Activated CD4-positive, alpha-beta T cell treated with anti-CD3 and anti-CD28 coated beads, Interleukin-2, amount 50 U/mL, for 1 hour (primary cell): ENCODE measurements around the gene SEC14L2.

Experiments used
- DNase-seq: peaks from one replicate; pipeline ENCODE4 v3.0.0-alpha.2; 2020

The SEC14L2 gene

DNA sequence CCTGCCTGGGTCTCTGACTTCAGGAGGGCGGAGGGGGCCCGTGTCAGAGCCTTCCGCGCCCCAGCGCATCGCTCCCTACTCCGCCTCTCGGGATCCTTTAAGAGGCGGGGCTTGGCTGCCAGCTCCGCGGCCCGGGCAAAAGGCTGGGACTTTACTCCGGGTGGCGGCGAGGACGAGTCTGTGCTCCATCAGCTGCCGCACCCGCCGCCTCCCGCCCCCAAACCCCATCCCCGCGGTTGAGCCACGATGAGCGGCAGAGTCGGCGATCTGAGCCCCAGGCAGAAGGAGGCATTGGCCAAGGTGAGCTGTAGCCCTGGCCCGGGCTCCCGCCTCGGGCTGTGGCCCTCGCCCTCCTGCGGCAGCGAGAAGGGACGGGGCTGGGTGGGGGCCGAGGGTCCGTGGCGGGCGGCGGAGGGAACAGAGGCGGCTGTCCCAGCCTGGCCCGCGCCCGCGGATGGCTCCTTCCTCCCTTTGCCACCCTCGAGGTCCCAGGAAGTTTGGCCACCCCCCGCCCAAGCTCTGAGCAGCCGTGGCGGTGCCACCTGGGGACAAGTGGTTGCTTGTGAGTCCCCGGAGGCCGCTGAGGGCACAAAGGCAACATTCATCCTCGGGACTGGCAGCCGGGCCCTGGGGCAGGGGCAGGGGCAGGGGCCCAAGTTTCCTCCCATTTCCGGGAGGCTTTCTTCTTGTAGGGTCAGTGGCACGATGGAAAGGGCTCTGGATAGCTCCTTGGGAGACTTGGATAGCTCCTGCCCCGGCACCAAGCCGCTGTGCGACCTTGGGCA is at the start of gene SEC14L2:
TSS of gene SEC14L2 (plus strand) at position 148 of the 785 bp plus-strand sequence. CDS start at position 247, 99 bp downstream.
- DNase-seq: peak; percentile 60

GRCh38 chr22:30347255-30347892 is 49.4 kb upstream of the SEC14L2 start:
- no peak for DNase-seq

DNA sequence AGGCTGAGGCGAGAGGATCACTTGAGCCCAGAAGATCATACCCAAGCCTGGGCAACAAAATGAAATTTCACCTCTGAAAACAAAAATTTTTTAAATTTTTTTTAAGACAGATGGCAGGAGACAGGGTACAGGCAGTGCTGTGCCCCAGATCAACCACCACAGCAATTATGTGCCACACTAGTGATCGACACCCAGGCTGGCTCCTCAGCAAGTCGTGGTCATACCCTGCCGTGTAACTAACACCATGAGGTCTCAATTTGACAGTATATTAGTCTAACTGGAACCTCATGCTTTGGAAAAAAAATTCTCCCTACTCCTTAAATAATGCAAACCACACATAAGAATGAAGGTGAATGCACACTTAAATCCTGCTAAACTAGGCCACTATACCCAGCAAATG is 48.4 kb upstream of the SEC14L2 start:
- no peak for DNase-seq

GRCh38 chr22:30348809-30349208 is 48.0 kb upstream of the SEC14L2 start:
- no peak for DNase-seq

DNA sequence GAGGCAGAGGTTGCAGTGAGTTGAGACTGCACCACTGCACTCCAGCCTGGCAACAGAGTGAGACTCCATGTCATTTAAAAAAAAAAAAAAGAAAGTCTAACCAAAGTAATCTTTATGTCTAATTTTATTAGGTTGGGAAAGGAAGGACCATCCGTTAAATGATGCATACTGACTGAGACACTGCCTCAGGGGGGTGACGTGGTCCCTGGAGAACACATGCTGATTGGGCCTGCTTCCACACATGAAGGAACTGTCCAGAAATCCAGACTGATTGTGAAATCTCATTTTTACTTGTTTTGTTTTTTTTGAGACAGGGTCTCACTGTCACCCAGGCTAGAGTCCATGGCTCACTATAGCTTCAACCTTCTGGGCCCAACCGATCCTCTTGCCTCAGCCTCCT is 45.6 kb upstream of the SEC14L2 start:
- DNase-seq: no peak

GRCh38 chr22:30354644-30355043 is 42.2 kb upstream of the SEC14L2 start:
- DNase-seq: no peak

GRCh38 chr22:30356449-30357235 is 40.2 kb upstream of the SEC14L2 start, which contains the start of the genes CCDC157 and SF3A1:
Gene CCDC157, plus strand, starts transcription at chr22:30357007. Its CDS starts 8,994 bp downstream, at chr22:30366001.
Gene SF3A1, minus strand, starts transcription at chr22:30356894. Its CDS starts 102 bp downstream, at chr22:30356792.
- DNase-seq: peak; percentile 84

DNA sequence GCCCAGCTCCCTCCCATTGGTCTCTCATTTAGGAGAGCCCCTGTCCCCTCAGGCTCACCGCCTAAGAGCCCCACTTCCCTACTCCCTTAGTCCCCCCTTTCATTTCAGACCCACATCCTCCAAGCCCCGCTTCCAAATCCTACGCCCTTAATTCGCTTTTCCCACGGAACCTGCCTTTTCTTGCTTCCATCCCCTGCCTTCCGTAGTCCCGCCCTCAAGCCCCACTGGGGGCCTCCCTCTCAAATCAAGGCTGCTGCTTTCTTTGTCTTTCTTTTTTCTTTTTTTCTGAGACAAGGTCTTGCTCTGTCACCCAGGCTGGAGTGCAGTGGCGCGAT is 39.6 kb upstream of the SEC14L2 start:
- DNase-seq: peak; percentile 15

GRCh38 chr22:30357650-30358215 is 39.1 kb upstream of the SEC14L2 start:
- no peak for DNase-seq

DNA sequence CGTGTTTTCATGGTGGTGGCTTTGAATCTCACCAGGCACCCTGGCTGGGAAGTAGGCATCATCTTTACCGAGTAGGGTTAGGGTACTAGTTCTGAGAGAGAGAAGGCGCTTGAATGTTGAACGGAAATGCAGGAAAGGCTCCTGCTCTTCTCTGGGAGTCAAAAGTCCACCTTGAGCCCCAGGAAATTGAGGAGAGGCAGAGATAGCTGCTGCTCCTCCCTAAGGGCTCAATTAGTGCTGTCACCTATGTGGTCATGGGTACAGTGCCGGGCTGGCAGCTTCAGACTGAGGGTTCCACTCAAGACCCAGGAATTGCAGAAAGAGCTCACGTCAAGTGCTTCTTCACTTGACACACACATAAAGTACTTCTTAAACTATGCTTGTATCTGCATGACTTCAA is 38.3 kb upstream of the SEC14L2 start:
- DNase-seq: no peak

DNA sequence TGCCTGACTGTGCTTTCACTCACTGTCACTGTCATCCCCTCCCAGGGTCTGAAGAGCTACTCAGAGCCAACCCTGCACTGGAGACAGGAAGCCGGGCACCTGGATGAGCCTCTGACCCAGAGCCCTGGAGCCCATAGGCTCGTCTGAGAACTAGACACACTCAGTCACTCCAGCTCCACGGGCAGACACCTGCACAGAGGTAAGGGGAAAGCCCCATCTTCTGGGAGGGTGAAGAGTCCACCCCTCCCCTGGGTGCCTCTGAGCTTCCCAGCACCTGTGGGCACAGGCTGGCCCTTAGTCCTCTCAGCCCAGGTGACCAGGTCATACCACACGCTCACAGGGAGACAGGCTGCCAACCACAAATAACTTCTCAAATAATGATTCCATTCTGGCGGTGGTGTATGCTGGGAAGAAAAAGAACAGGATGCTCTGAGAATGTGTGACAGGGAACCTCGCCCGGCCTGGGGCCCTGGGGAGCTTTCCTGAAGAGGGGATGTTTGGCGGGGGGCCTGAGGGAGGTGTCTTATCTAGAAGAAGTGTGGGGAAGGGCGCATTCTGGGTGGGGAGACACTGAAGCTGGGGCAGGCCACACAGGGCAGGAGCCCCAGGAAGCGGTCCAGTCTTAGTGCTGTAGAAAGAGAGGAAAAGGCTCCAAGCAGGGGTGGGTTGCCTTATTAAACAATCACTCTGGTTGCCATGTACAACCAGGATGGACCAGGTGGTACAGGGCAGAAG is 34.7 kb upstream of the SEC14L2 start:
- DNase-seq: no peak

- DNase-seq: no peak
Observed at GRCh38 chr22:30362651-30363281, 34.1 kb upstream of the SEC14L2 start.

- DNase-seq: no peak
Observed at GRCh38 chr22:30365891-30366290, 30.9 kb upstream of the SEC14L2 start.

- no peak for DNase-seq
Observed at GRCh38 chr22:30368420-30368819, 28.4 kb upstream of the SEC14L2 start.

DNA sequence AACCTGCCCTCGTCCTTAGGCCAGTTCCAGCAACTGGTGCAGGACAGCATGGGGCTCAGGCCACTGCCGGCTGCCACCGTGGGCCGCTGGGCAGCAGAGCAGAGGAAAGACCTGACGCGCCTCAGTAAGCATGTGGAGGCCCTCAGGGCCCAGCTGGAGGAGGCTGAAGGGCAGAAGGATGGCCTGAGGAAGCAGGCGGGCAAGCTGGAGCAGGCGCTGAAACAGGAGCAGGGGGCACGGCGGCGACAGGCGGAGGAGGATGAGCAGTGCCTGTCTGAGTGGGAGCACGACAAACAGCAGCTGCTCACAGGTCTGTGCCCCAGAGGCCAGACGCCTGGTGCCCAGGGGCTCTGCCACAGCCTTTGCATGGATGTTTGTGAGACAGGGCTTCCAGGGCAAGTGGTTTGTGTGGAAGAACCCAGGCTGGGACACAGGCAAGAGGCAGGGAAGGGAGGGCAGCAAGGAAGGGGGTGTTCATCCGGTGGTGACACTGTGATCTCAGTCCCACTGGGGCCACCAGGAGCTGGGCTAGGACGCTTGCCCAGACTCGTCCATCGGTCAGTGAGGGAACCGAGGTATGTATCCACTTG is 26.1 kb upstream of the SEC14L2 start:
- DNase-seq: no peak

DNA sequence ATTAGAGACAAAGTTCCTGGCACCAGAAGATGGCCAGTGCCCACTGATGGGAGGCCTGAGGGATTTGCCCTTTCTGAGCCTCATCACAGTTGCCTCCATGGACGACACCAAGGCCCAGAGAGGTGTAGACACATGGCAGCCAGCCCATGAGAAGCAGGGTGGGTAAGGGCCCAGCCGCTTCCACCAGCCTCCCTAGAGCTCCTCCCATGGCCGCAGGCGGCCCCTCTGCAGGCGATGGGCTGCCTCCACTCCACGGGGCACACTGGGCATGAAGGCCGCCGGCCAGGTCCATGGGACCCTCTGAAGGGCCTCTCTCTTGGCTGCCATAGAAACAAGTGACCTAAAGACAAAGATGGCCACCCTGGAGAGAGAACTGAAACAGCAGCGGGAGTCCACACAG is 25.5 kb upstream of the SEC14L2 start:
- DNase-seq: no peak

- DNase-seq: no peak
Observed at GRCh38 chr22:30371981-30372380, 24.8 kb upstream of the SEC14L2 start.

- DNase-seq: no peak
Observed at GRCh38 chr22:30372915-30373314, 23.9 kb upstream of the SEC14L2 start.

GRCh38 chr22:30373331-30374325 is 23.2 kb upstream of the SEC14L2 start:
- DNase-seq: no peak

DNA sequence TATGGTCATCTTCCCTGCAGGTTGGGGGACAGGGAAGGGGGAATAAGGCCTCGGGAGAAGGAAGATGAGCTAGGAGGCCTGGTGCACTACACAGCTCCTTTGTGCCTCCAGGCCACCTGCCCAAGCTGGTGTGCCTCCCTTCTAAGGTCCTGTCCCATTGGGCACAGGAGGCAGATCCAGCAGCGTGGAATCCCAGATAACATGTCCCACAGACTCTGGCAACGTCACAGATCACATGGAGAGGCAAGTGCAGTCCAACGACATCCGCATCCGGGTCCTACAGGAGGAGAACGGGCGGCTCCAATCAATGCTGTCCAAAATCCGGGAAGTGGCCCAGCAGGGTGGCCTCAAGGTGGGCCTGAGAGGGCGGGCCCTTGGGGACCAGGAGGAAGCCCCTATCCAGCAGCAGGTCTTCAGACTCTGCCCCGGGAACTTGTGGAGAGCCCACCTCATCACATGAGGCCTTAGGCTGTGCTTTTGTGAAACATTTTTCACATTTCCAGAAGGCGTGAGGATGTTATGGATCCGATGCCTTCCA is 21.4 kb upstream of the SEC14L2 start:
- DNase-seq: no peak
